HG03457 (cell line): ENCODE results near the gene CHRND.

Experiments
- ATAC-seq: cut with Tn5 transposase; IDR thresholded peaks from one replicate; pipeline ENCODE4 v1.9.1; 2021; ENCODE audit warnings: moderate number of reproducible peaks; ENCODE audit not compliant: unreplicated experiment

CHRND gene

GRCh38 chr2:232502911-232503808 lies 22.8 kb upstream of the CHRND start:
- no peak for ATAC-seq

GRCh38 chr2:232503809-232504323 lies 22.1 kb upstream of the CHRND start:
- ATAC-seq: no peak

GRCh38 chr2:232504438-232504837 lies 21.5 kb upstream of the CHRND start:
- no peak for ATAC-seq

GRCh38 chr2:232505856-232506255 lies 20.1 kb upstream of the CHRND start:
- no peak for ATAC-seq

GRCh38 chr2:232506709-232507108 lies 19.3 kb upstream of the CHRND start:
- no peak for ATAC-seq

- ATAC-seq: no peak
These were observed 17.7 kb upstream of the CHRND start for GRCh38 chr2:232508251-232508650.

GRCh38 chr2:232511336-232511890 lies 14.5 kb upstream of the CHRND start:
- ATAC-seq: no peak

GRCh38 chr2:232512602-232513001 lies 13.4 kb upstream of the CHRND start:
- no peak for ATAC-seq

- no peak for ATAC-seq
These were observed 12.6 kb upstream of the CHRND start for GRCh38 chr2:232513353-232513752.

GRCh38 chr2:232515639-232516038 lies 10.3 kb upstream of the CHRND start:
- no peak for ATAC-seq

- ATAC-seq: no peak
These were observed 9.4 kb upstream of the CHRND start for GRCh38 chr2:232516551-232516950.

GRCh38 chr2:232518844-232519243 lies 7.1 kb upstream of the CHRND start:
- no peak for ATAC-seq

GRCh38 chr2:232519581-232520438 lies 6.2 kb upstream of the CHRND start, which contains the start of gene PRSS56:
Gene PRSS56, plus strand, starts transcription at chr2:232520388. Its CDS starts 211 bp downstream, at chr2:232520599.
- ATAC-seq: no peak

GRCh38 chr2:232520489-232520888 lies 5.5 kb upstream of the CHRND start:
- ATAC-seq: no peak

- ATAC-seq: no peak
These were observed 4.9 kb upstream of the CHRND start for GRCh38 chr2:232521098-232521497.

- ATAC-seq: no peak
These were observed 3.9 kb upstream of the CHRND start for GRCh38 chr2:232521959-232522622.

- no peak for ATAC-seq
These were observed 3.1 kb upstream of the CHRND start for GRCh38 chr2:232522623-232523401.

GRCh38 chr2:232523402-232523681 lies 2.6 kb upstream of the CHRND start:
- ATAC-seq: no peak

- no peak for ATAC-seq
These were observed 2.0 kb upstream of the CHRND start for GRCh38 chr2:232523682-232524597.
